Psoas muscle (tissue), 8 donors: ENCODE results near the gene SPATA24. TPM values are rescaled to one million over a fixed set of nuclear protein-coding genes. Genes with fewer than 3 reads are reported as not detected.
"Not testable (repeated sequence)": the region's sequence is repeated elsewhere in the genome, so short reads cannot be mapped to it uniquely, and the experiment has no call there.

Experiments
- ATAC-seq, 4 donors: fragments of 200-7000 bp; cut with Tn5 transposase; one replicate each; pipeline ENCODE4 v1.9.1; 2020; ENCODE audit warnings: moderate library complexity in 3 of 4, mild to moderate bottlenecking in 2 of 4
- DNase-seq, 2 donors: peaks; one replicate each; pipeline ENCODE4 v3.0.0-alpha.2; 2020
- H3K27ac ChIP-seq: fragments of 200-600 bp; one replicate; pipeline ENCODE4 v1.8.0; 2022
- H3K27me3 ChIP-seq, 3 donors: fragments of 200-600 bp in 1 of 3; one replicate each; pipeline versions ENCODE4 v1.6.1 to v1.8.0; 2013 to 2022; ENCODE audit warnings: low read length in 2 of 3, mild to moderate bottlenecking in 2 of 3, moderate library complexity in 1 of 3; ENCODE audit not compliant: insufficient read depth in 3 of 3
- H3K36me3 ChIP-seq, 2 donors: fragments of 200-600 bp in 1 of 2; one replicate each; pipeline versions ENCODE4 v1.6.1 to v1.8.0; 2013 to 2022; ENCODE audit warnings: low read depth in 1 of 2, mild to moderate bottlenecking in 1 of 2, moderate library complexity in 1 of 2; ENCODE audit not compliant: insufficient read depth in 1 of 2
- H3K4me1 ChIP-seq: fragments of 200-600 bp; one replicate; pipeline ENCODE4 v1.8.0; 2022
- H3K4me3 ChIP-seq: fragments of 200-600 bp; one replicate; pipeline ENCODE4 v1.8.0; 2022; ENCODE audit warnings: mild to moderate bottlenecking
- H3K9me3 ChIP-seq: fragments of 200-600 bp; one replicate; pipeline ENCODE4 v1.8.0; 2022
- WGBS, 3 donors: extraction: QIAGEN DNeasy Blood & Tissue Kit; methylation state at CpG; one replicate each; pipeline versions ENCODE4 v1.1.6 to v1.1.7; 2013; 5-methylcytosine and 5-hydroxymethylcytosine counted together
- intact Hi-C, 2 donors: fragments of 100-400 bp; cut with DNase I; formaldehyde crosslinking; loops; one replicate each; pipeline versions ENCODE4 v1.11.0 to v1.14.2; 2022
- polyA plus RNA-seq, 3 donors: library from polyadenylated mRNA; stranded (reverse); fragments of 200-250 nt; gene quantifications; one replicate each; pipeline ENCODE4 v1.2.3, GENCODE V29; 2013
- total RNA-seq, 4 donors: library from RNA; stranded (reverse); fragmentation: NEBNext Ultra II Directional in 2 of 4; extraction: Animal tissue kit (Norgen Biotek cat#: 25700) in 2 of 4; gene quantifications; one replicate each; pipeline versions ENCODE4 v1.2.1 to v1.2.4, GENCODE V29; 2021 to 2023
- TF ChIP-seq, protein P1 (sequence below): fragments of 200-600 bp; IDR thresholded peaks from one replicate; pipeline ENCODE4 v1.8.0; 2022; ENCODE audit warnings: antibody characterized with exemption
- donor health status: healthy with polysubstance abuse.
- donor health status: DM: no; HTN: no; CAD: no; lungs with moderate emphysema.
- donor health status: Bipolar disorder and iron deficiency.
- donor health status: healthy.
- donor health status: DM: yes; HTN: yes; CAD: no.
- donor health status: DM: no; HTN: no; CAD: no.
- donor health status: DM: no; HTN: no; CAD: no.
- donor health status: DM: yes; HTN: yes; CAD: no.

SPATA24 gene
- total and polyA plus RNA-seq, 7 donors = 6.7 to 18.8 (median 11.5) TPM

- Histone ChIP-seq H3K27me3 (no peaks in the 10 kb centered on the region), H3K27ac (peak overlapping the region; percentile 65), H3K4me3 (no peak overlapping the region), H3K9me3 (no peaks in the 10 kb centered on the region), H3K4me1 (peaks cover 28% of the 10 kb centered on the region), H3K36me3 (peaks cover 0 to 9% of the 10 kb centered on the region in 2 donors)
- 42 to 51% (median 45%) methylated on average over 6 of the region's 6 CpGs for WGBS, 3 donors
- DNase-seq (no peak), ATAC-seq (peak in 1 of 4 donors; percentile 19)
- TF ChIP-seq, protein P1, sequence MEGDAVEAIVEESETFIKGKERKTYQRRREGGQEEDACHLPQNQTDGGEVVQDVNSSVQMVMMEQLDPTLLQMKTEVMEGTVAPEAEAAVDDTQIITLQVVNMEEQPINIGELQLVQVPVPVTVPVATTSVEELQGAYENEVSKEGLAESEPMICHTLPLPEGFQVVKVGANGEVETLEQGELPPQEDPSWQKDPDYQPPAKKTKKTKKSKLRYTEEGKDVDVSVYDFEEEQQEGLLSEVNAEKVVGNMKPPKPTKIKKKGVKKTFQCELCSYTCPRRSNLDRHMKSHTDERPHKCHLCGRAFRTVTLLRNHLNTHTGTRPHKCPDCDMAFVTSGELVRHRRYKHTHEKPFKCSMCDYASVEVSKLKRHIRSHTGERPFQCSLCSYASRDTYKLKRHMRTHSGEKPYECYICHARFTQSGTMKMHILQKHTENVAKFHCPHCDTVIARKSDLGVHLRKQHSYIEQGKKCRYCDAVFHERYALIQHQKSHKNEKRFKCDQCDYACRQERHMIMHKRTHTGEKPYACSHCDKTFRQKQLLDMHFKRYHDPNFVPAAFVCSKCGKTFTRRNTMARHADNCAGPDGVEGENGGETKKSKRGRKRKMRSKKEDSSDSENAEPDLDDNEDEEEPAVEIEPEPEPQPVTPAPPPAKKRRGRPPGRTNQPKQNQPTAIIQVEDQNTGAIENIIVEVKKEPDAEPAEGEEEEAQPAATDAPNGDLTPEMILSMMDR = no peak
- intact Hi-C loops = loop anchor here in 1 of 2 donors (10.0 kb wide), 1 partner anchor 354 kb away; no protein-coding TSS in a partner anchor
Observed at GRCh38 chr5:139410121-139410992, 6.5 kb upstream of the SPATA24 start.

GRCh38 chr5:139409116-139409515 lies 5.2 kb upstream of the SPATA24 start:
- H3K4me3 ChIP-seq, H3K9me3 ChIP-seq, H3K36me3 ChIP-seq, intact Hi-C loops, H3K27me3 ChIP-seq, H3K27ac ChIP-seq, DNase-seq, ATAC-seq: not testable (repeated sequence)
- 77 to 92% (median 87%) methylated on average over 5 of the region's 5 CpGs for WGBS, 3 donors
- H3K4me1 ChIP-seq = peaks cover 23% of the 10 kb centered on the region

GRCh38 chr5:139408191-139408590 lies 4.3 kb upstream of the SPATA24 start:
- no peak overlapping the region for H3K4me3 ChIP-seq
- TF ChIP-seq, protein P1 = no peak
- no peaks in the 10 kb centered on the region for H3K27me3 ChIP-seq
- peaks cover 22% of the 10 kb centered on the region for H3K4me1 ChIP-seq
- H3K27ac ChIP-seq = no peak overlapping the region
- WGBS, 3 donors = 90 to 97% (median 92%) methylated on average over 7 of the region's 7 CpGs
- DNase-seq (no peak), ATAC-seq (no peak)
- intact Hi-C loops = no loop called here
- peaks cover 0 to 8% of the 10 kb centered on the region in 2 donors for H3K36me3 ChIP-seq
- H3K9me3 ChIP-seq = no peaks in the 10 kb centered on the region

DNA sequence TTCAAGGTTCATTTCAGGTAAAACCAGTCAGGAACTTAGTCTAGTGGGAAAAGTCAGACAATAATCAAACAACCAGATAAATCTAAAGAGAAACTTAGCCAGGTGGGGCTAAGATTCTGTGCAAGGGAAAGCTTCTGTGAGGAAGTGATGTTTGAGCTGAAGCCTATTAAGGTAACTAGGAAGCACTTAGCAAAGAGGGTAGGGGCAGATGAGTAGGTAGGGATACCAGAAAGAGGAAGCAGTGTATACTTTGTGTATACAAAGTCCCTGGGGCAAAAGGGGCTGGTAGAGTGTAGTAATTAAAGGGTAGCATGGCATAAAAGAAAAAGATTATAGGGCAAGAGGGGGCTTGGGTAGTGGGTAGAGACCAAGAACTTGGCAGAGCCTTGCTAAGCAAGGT lies 3.6 kb upstream of the SPATA24 start:
- H3K36me3 ChIP-seq = peaks cover 0 to under 1% of the 10 kb centered on the region in 2 donors
- intact Hi-C loops = no loop called here
- TF ChIP-seq, protein P1 = no peak
- no peaks in the 10 kb centered on the region for H3K27me3 ChIP-seq
- no peaks in the 10 kb centered on the region for H3K9me3 ChIP-seq
- H3K4me1 ChIP-seq = peaks cover 28% of the 10 kb centered on the region
- no peak overlapping the region for H3K27ac ChIP-seq
- no peak for DNase-seq
- ATAC-seq = no peak
- H3K4me3 ChIP-seq = no peak overlapping the region

GRCh38 chr5:139406963-139407362 lies 3.1 kb upstream of the SPATA24 start:
- TF ChIP-seq, protein P1 = no peak
- Histone ChIP-seq H3K4me3 (no peak overlapping the region), H3K4me1 (peaks cover 30% of the 10 kb centered on the region), H3K27me3 (no peaks in the 10 kb centered on the region), H3K36me3 (no peaks in the 10 kb centered on the region), H3K27ac (no peak overlapping the region), H3K9me3 (no peaks in the 10 kb centered on the region)
- ATAC-seq = no peak
- 31 to 65% (median 45%) methylated on average over 2 of the region's 2 CpGs for WGBS, 3 donors
- intact Hi-C loops = no loop called here
- no peak for DNase-seq
